Neural progenitor cell (in vitro differentiated cells): ENCODE results near the gene UNCX.

Experiments used
- CTCF ChIP-seq: fragments of 200-600 bp; sonication (generic); IDR thresholded peaks from 2 replicates; pipeline ENCODE4 v1.5.1; 2017; ENCODE audit warnings: antibody characterized with exemption, mild to moderate bottlenecking
- EZH2 ChIP-seq: fragments of 200-600 bp; sonication (generic); IDR thresholded peaks from 2 replicates; pipeline ENCODE4 v1.6.1; 2017; ENCODE audit warnings: antibody characterized with exemption, mild to moderate bottlenecking, moderate library complexity
- EZH2phosphoT487 ChIP-seq: fragments of 200-600 bp; sonication (generic); IDR thresholded peaks from 2 replicates; pipeline ENCODE4 v1.6.1; 2017; ENCODE audit warnings: antibody characterized with exemption

GRCh38 chr7:1214516-1214915 lies 18.2 kb upstream of the UNCX start:
- no peak for TF ChIP-seq EZH2phosphoT487
- no peak for TF ChIP-seq CTCF
- TF ChIP-seq EZH2, result no peak
